Measurements from ENCODE around the gene RWDD1.

Gene RWDD1

DNA sequence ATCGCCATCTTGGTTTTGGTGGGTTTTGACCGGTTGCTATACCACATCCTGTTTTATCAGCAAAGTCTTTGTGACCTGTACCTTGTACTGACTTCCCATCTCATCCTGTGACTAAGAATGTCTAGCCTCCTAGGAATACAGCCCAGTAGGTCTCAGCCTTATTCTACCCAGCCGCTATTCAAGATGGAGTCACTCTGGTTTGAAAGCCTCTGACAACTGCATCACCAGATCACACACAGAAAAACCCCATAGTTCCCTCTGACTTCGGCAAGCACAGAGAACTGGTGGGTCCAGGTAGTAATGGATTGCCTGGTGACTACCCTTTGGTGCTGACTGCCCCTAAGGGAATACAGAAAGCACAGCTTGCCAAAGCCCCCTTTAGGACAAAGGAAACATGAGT is 34.6 kb downstream of the RWDD1 start:
- DNase-seq (ENCODE audit: low read depth in 2 of 2), result no peak

DNA sequence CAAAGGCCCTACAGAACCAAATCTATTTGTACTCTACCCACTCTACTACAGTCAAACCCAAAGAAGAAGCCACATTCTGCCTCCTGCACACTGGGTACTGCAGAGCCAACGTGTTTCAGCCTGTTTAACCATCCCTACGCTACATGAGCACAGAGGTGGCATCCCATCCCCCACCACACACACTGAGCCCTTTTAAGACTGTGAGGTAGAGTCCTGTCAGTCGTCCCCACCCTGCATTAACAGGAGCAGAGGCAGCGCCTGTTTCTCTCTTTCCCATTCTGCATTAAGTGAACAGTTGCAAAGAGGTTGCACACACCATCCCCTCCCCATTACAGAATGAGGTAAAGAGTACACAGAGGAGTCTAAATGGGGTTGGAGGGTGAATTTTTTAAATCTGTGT is 39.8 kb downstream of the RWDD1 start:
- no peak for DNase-seq (ENCODE audit: low read depth in 2 of 2)

DNA sequence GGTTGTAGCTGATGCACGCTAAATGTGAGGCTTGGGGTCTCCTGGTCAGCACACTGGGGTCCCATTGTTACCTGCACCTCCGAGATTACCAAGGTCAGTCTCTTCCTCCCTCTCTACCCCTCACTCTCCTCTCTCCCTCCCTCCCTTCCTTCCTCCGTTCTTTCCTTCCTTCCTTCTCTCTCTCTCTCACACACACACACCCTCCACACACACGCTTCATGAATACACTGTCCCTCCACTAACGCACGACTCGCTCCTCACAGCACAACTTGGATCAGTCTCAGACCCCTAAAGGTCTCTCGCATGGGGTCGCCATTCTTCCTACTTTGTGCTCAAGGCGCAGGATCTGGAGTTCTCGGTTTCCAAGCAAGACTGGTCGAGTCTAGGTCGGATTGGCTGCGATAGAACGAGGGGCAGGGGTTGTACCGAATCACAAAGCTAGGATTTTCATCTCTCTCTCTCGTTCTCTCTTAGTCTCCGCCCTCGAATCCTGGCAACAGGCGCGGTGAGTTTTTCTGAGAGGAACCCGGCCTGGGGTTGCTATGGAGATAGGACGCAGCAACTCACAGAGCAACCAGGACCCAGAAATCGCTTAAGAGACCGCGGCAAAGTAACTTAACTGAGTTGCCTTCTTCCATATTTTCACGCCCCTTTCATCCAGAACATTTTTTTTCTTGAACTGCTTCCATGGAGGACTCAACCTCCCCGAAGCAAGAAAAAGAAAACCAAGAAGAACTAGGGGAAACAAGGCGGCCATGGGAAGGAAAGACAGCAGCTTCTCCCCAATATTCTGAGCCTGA is 44.8 kb downstream of the RWDD1 start, which contains the start of gene RSPH4A:
RSPH4A (plus strand) TSS at position 543 of the 800 bp plus-strand sequence; CDS start at position 688, 145 bp downstream.
- peak; percentile 38 to 67 for DNase-seq (ENCODE audit: low read depth in 2 of 2)

DNA sequence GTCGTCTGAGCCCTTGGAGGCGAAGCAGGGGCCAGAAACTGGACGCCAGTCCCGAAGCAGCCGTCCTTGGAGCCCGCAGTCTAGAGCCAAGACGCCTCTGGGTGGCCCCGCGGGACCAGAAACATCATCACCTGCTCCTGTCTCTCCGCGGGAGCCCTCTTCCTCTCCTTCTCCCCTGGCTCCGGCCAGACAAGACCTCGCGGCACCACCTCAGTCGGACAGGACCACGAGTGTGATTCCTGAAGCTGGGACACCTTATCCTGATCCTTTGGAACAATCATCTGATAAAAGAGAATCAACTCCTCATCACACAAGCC is 45.4 kb downstream of the RWDD1 start:
- DNase-seq (ENCODE audit: low read depth in 2 of 2), result no peak

DNA sequence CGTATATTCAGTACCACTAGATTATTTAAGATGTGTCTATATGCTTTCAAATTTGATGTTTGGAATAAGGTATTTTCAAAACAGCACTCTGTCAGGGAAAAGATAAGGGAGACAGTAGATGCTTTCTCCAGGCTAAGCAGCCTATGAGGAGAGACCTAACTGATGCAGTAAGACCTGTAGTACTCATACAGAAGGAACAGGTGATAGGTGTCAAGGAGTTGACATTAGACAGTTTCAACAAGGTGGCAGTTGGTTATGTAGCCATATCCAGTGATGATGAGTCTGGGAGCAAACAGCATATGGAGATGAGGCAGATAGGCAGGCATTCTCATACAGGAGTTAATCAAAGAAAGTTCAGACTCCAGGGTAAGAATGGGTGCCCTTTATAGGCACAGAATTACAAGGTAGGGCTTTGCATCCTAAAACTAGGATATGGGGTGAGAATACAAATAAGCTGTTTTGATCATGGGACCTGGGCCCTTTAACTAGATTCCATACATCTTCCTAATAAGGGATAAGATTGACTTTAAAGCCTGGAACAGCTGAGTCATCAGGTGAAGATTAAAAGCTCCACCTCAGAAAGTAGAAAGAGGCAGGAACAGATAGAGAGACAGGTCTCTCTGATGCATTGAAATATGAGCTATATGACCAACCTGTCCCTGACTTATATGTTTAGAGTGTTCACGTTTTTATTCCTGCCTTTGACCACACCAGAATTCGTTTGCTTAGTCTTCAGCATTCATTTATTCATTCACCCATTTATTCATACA is 52.9 kb downstream of the RWDD1 start:
- no peak for DNase-seq (ENCODE audit: low read depth in 2 of 2)

DNA sequence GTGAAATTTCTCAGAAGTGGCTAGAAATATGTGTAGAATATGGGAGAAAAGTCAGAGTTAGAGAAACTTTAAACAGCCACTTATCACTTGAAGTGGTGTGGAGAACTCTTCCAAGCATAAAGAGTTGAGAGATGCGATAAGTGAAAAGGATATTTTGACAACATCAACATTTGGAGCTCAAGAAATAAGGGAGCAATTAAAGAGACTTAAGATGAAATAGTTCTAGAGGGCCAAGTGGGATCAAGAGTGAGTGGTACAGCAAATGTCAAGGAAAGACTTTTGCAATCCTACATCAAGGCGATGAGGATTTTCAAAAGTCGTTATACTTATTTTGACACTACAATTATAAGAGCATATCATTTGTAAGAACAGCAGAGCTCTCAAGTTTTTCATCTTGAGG is 54.6 kb downstream of the RWDD1 start:
- no peak for DNase-seq (ENCODE audit: low read depth in 2 of 2)

DNA sequence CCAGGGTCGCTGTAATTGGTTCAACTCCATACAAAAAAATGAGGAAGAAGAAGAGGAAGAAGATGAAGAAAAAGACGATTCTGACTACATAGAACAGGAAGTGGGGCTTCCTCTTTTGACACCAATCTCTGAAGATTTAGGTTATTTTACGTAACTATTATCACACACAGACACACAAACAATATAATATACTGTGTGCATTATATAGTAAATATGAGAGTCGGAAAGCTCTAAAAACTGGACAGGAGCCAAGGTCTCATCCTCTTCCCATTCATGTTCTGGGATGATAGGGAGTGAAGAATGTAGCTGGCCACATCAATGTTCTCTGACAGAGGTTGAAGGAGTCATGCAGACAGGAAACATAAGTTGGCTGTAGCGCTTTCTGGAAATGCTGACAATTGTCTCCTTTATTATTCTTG is 58.3 kb downstream of the RWDD1 start:
- DNase-seq (ENCODE audit: low read depth in 2 of 2), result no peak

DNA sequence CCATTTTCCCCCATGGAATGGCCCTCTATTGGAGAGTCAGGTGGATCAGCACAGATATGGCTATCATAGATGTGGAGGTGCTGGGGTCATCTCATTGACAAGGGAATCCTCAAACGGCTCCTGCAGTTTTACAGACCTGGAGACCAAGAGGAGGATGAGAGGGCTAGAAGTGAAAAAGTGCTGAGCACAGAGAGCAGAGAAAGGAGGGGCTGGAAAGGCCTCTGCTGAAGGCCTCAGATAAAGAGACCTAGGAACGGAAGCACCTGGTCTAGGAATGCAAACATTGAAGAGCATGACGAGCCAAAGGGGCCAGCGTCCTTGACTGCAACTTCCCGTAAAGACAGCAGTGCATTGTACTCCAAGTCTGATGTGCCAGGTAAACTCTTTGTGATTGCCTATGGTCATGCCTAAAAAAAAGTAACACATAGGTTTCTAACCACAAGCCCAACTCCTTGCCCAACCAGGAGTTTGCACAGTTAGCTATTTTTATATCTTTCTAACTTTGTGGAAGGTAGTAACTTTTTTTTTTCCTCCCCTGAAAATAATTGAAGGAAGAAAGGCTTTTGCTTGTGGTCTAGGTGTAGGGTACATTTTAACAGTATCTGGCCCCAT is 60.2 kb downstream of the RWDD1 start:
- DNase-seq (ENCODE audit: low read depth in 2 of 2), result no peak

DNA sequence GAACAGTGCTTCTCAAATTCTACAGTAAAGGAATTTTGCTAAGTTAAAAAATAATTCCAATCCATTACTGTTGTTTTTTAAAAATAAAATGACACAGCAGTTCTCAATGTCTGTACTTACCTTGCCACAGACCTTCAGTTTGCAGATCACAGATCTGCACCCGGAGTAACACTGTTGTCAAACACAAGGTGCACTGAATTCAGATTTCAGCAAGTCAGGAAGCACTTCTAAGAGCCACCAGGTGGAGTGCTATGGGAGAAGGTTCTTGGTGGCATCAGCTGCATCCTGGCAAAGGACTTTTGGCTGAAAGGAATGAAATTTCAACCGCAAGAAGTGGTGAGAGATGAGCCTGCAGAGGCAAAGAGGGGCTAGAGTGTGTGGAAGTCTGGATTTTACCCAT is 62.4 kb downstream of the RWDD1 start:
- no peak for DNase-seq (ENCODE audit: low read depth in 2 of 2)
